Kidney (tissue), 14 donors: ENCODE results near the gene TMA7B. TPM values are rescaled to one million over a fixed set of nuclear protein-coding genes. Genes with fewer than 3 reads are reported as not detected.

Source experiments
- DNase-seq, 5 donors: peaks; one replicate each; pipeline ENCODE4 v3.0.0-alpha.2; 2013 to 2020
- FAIRE-seq: peaks from 2 replicates; lab custom pipeline; 2012; peaks lifted over from hg19 to GRCh38; lab: Jason Lieb, UNC
- H3K27ac ChIP-seq, 2 donors: one replicate each; pipeline ENCODE4 v1.7.0; 2013; ENCODE audit warnings: low read depth in 2 of 2, low read length in 2 of 2, inconsistent platforms in 1 of 2
- H3K27me3 ChIP-seq: one replicate; pipeline ENCODE4 v1.7.1; 2013; ENCODE audit warnings: low read length, inconsistent platforms; ENCODE audit not compliant: control insufficient read depth, insufficient read depth
- H3K36me3 ChIP-seq, 3 donors: one replicate each; pipeline versions ENCODE4 v1.7.0 to v1.7.1; 2013; ENCODE audit warnings: low read length in 3 of 3, control low read depth in 1 of 3, inconsistent platforms in 1 of 3; ENCODE audit not compliant: insufficient read depth in 3 of 3, control insufficient read depth in 2 of 3
- H3K4me1 ChIP-seq, 3 donors: one replicate each; pipeline versions ENCODE4 v1.7.0 to v1.7.1; 2013; ENCODE audit warnings: low read length in 3 of 3, inconsistent platforms in 1 of 3, low read depth in 1 of 3; ENCODE audit not compliant: control insufficient read depth in 2 of 3, insufficient read depth in 2 of 3
- H3K4me3 ChIP-seq, 3 donors: one replicate each; pipeline versions ENCODE4 v1.7.0 to v1.8.1; 2013; ENCODE audit warnings: low read length in 3 of 3, control low read depth in 1 of 3, inconsistent platforms in 1 of 3
- H3K9ac ChIP-seq, 3 donors: one replicate each; pipeline versions ENCODE4 v1.7.0 to v1.7.1; 2013; ENCODE audit warnings: low read length in 3 of 3, control low read depth in 1 of 3, inconsistent platforms in 1 of 3
- H3K9me3 ChIP-seq, 3 donors: one replicate each; pipeline versions ENCODE4 v1.7.0 to v1.7.1; 2013; ENCODE audit warnings: low read length in 3 of 3, control low read depth in 1 of 3, inconsistent platforms in 1 of 3; ENCODE audit not compliant: control insufficient read depth in 2 of 3, insufficient read depth in 1 of 3
- intact Hi-C: fragments of 100-400 bp; cut with DNase I; formaldehyde crosslinking; loops from one replicate; pipeline ENCODE4 v1.11.1; 2022
- polyA plus RNA-seq: library from polyadenylated mRNA; stranded (reverse); fragments of 350-450 nt; fragmentation: Illumina TruSeq; extraction: RNeasy Lipid Tissue Mini Kit (QIAGEN cat#74804); gene quantifications from one replicate; pipeline ENCODE4 v1.2.3, GENCODE V29; 2014; ENCODE audit warnings: low read depth, low replicate concordance; ENCODE audit not compliant: insufficient read depth
- total RNA-seq: library from RNA; stranded (reverse); fragmentation: NEBNext Ultra II Directional; extraction: Animal tissue kit (Norgen Biotek cat#: 25700); gene quantifications from one replicate; pipeline ENCODE4 v1.2.1, GENCODE V29; 2021
- TF ChIP-seq, protein P1 (sequence below): IDR thresholded peaks from 3 replicates; pipeline ENCODE4 v1.5.1; 2012; ENCODE audit warnings: mild to moderate bottlenecking, moderate library complexity, borderline replicate concordance; ENCODE audit not compliant: insufficient read depth; ENCODE audit errors: extremely low read depth
- donor health status: control.
- donor health status: control.
- donor health status: control.
- donor health status: control.
- donor health status: control.
- donor health status: DM: yes; HTN: yes; CAD: no.
- donor health status: Normal renal cell carcinoma (clear cell type).

Gene TMA7B
- total and polyA plus RNA-seq, 2 donors from 2014 or later, result 0.63 TPM; not detected in 1

DNA sequence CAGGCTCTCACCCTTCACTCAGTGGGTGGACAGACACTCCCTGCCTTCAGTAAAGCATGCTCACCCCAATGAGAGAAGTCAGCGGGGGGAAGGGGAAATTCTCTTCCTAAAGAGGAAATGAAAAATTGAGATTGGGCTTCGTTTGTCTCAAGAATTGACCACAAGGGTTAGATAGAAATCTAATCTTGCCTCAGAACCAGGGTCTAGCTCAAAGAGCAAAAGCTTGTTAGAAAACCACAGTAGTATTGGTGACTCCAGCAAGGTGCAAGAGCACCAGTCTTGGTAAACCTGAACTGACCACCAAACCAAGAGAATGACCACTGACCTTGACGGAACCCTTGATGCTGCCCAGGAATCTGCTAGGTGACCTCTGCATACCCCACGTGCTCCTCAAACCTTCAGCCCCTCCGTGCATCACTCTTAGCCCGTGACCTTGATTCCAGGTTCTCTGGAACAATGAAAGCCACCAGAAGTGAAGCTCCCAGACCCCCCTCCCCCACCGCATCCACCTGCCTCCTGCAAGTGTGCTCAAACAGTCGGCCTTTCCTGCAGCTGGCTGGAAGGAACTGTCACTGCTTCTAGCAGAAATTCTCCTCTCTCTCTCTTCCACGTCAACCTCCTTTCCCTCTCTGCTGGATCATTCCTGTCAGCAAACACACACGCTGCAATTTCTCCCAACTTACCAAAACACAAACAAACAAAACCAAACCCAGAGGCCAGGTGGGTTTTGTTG lies 3.1 kb upstream of the TMA7B start:
- peaks cover 0 to 2% (median 0%) of the 10 kb centered on the region in 3 donors for H3K4me1 ChIP-seq
- intact Hi-C loops, result no loop called here
- FAIRE-seq (no peak), DNase-seq (no peak)
- no peaks in the 10 kb centered on the region for H3K27me3 ChIP-seq
- no peak overlapping the region for H3K4me3 ChIP-seq
- H3K36me3 ChIP-seq, result no peaks in the 10 kb centered on the region
- TF ChIP-seq, protein P1, sequence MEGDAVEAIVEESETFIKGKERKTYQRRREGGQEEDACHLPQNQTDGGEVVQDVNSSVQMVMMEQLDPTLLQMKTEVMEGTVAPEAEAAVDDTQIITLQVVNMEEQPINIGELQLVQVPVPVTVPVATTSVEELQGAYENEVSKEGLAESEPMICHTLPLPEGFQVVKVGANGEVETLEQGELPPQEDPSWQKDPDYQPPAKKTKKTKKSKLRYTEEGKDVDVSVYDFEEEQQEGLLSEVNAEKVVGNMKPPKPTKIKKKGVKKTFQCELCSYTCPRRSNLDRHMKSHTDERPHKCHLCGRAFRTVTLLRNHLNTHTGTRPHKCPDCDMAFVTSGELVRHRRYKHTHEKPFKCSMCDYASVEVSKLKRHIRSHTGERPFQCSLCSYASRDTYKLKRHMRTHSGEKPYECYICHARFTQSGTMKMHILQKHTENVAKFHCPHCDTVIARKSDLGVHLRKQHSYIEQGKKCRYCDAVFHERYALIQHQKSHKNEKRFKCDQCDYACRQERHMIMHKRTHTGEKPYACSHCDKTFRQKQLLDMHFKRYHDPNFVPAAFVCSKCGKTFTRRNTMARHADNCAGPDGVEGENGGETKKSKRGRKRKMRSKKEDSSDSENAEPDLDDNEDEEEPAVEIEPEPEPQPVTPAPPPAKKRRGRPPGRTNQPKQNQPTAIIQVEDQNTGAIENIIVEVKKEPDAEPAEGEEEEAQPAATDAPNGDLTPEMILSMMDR, result no peak
- H3K9me3 ChIP-seq, result no peaks in the 10 kb centered on the region
- no peak overlapping the region for H3K27ac ChIP-seq
- H3K9ac ChIP-seq, result no peak overlapping the region

DNA sequence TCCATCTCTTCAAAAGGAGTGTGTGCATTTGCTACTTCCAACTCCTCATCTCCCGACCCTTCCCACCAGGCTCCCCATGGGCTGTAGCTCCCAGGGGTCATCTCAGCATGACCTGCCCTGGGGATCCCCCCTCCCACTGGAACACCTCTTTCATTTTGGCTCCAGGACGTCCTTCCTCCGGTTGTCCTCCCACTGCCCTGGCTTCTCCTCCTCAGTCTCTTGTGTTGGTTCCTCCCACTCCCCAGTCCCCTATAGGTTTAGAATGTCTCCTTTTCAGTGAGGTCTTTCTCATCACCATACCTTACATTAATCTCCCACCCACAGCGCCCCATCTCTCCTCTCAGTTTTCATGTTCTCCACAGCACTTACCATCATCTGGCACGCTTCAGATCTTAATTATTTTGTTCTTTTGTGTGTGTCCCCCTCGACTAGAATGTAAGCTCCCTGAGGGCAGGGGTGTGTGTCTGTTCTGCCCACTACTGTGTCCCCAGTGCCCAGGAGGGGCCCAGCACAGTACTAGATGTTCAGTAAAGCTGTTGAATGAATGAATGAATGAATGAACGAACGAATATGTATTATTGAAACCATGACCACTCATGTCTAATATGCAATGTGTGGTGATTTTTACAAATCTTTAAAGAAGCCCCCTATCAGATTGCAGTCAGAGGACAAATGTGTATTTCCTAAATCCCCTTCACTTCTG lies 2.0 kb upstream of the TMA7B start:
- Histone ChIP-seq H3K9ac (no peak overlapping the region), H3K27ac (no peak overlapping the region), H3K4me3 (no peak overlapping the region), H3K4me1 (peaks cover 0 to 2% (median 0%) of the 10 kb centered on the region in 3 donors), H3K36me3 (no peaks in the 10 kb centered on the region), H3K27me3 (no peaks in the 10 kb centered on the region), H3K9me3 (no peaks in the 10 kb centered on the region)
- no peak for FAIRE-seq
- no peak for DNase-seq
- TF ChIP-seq, protein P1, result no peak
- intact Hi-C loops, result no loop called here

DNA sequence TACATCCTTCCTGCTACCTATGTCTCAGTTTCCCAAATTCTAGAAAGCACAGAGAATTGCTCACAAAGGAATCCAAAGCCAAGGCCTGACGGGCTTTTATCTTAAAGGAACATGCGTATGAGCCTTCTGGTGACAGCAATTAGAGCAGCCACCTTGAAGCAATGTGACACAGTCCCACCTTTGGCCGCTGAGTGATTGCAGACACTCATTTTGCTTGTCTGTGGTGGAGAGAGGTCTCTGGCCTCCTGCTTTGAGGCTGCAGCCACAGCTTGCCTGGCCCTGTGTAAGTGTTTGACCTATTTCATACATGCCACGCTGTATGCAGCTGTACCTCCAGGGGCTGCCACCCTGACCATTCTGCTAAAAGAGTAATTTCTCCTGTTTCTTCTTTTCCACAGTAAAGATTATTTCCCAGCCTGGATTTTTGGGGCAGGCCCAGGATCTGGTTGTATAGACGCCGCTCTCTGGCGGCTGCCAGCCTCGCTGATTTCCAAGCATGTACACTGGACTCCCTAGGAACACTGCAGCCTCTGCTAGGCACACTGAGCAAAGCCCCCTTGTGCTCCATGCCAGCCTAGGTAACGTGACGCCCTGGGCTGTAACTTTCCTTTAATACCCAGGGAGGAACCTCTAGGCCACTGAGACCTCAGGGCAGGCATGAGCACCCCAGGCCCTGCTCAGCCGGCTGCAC lies 1.1 kb upstream of the TMA7B start:
- TF ChIP-seq, protein P1, result no peak
- Histone ChIP-seq H3K27me3 (no peaks in the 10 kb centered on the region), H3K4me1 (peaks cover 0 to 2% (median 0%) of the 10 kb centered on the region in 3 donors), H3K4me3 (no peak overlapping the region), H3K9me3 (no peaks in the 10 kb centered on the region), H3K36me3 (no peaks in the 10 kb centered on the region), H3K9ac (no peak overlapping the region), H3K27ac (no peak overlapping the region)
- DNase-seq, result no peak
- FAIRE-seq, result no peak
- intact Hi-C loops, result no loop called here
